NCI-H187 treated with DMSO at 0.1 percent for 48 hours (cell line): Measurements from ENCODE around the gene GNAI3.

Source experiments
- DNase-seq: peaks from one replicate; lab custom pipeline; 2025; lab: John Stamatoyannopoulos, UW

Gene GNAI3

GRCh38 chr1:109624201-109625010, 76.0 kb downstream of the GNAI3 start:
- DNase-seq, result no peak

GRCh38 chr1:109625176-109625575, 76.8 kb downstream of the GNAI3 start:
- no peak for DNase-seq

- no peak for DNase-seq
Observed at GRCh38 chr1:109625601-109626560, 77.5 kb downstream of the GNAI3 start.

DNA sequence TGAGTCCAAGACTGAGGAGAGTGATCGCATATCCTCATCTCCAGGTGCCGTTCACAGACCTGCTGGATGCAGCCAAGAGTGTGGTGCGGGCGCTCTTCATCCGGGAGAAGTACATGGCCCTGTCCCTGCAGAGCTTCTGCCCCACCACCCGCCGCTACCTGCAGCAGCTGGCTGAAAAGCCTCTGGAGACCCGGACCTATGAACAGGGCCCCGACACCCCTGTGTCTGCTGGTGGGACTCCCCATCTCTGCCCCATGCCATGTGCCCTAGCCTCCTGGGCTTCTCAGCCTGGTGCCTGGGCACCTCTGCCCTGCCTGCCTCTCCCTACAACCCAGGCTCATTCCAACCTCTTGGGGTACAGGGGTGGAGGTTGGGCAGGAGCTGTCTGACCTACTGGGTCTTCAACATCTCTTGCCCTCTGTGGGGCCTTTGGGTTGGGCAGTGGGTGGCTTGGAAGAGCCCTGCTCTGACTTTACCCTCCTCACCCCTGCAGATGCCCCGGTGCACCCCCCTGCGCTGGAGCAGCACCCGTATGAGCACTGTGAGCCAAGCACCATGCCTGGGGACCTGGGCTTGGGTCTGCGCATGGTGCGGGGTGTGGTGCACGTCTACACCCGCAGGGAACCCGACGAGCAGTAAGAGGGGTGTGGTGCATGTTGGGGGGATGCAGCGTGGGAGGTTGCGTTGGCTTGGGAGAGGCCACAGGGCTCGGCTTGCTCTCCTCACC, 78.4 kb downstream of the GNAI3 start:
- no peak for DNase-seq

DNA sequence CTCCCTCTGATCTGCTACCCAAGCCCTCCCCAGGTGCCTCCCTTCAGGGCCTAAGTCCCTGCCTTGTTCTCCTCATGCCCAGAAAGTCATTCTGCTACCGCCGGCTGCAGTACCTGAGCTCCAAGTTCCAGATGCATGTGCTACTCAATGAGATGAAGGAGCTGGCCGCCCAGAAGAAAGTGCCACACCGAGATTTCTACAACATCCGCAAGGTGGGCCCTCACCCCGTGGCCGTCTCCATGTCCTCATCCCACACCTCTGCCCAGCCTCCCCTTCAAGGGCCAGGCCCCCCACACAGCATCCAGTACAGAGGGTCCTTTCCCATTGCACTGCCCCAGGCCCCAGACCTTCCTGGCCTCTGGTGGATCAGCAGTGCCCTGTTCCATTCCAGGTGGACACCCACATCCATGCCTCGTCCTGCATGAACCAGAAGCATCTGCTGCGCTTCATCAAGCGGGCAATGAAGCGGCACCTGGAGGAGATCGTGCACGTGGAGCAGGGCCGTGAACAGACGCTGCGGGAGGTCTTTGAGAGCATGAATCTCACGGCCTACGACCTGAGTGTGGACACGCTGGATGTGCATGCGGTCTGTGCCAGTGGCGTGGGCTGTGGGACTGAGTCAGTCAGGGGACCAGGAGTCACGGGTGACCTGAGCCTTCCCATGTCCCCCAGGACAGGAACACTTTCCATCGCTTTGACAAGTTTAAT, 79.4 kb downstream of the GNAI3 start:
- no peak for DNase-seq

GRCh38 chr1:109628540-109629321, 80.3 kb downstream of the GNAI3 start:
- no peak for DNase-seq

DNA sequence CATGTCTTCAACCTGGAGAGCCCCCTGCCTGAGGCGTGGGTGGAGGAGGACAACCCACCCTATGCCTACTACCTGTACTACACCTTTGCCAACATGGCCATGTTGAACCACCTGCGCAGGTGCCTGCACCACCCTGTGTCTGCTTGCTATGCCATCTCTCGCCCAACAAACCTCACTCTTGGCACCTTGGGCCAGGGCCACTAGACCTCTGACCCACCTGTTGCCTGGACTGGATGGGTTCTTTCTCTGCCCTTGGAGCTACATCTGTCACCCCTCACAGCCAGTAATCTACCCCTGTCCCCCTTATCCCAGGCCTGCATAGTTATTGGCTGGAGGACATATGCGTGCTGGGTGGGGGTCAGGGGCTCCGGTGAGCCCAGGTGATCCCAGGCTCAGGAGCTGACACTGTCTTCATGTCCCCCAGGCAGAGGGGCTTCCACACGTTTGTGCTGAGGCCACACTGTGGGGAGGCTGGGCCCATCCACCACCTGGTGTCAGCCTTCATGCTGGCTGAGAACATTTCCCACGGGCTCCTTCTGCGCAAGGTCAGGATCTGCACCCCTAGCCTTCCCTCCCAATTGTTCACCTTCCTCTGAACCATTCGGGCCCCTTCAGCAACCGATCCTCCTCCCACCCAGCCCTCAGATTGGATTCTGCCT, 81.1 kb downstream of the GNAI3 start:
- no peak for DNase-seq

DNA sequence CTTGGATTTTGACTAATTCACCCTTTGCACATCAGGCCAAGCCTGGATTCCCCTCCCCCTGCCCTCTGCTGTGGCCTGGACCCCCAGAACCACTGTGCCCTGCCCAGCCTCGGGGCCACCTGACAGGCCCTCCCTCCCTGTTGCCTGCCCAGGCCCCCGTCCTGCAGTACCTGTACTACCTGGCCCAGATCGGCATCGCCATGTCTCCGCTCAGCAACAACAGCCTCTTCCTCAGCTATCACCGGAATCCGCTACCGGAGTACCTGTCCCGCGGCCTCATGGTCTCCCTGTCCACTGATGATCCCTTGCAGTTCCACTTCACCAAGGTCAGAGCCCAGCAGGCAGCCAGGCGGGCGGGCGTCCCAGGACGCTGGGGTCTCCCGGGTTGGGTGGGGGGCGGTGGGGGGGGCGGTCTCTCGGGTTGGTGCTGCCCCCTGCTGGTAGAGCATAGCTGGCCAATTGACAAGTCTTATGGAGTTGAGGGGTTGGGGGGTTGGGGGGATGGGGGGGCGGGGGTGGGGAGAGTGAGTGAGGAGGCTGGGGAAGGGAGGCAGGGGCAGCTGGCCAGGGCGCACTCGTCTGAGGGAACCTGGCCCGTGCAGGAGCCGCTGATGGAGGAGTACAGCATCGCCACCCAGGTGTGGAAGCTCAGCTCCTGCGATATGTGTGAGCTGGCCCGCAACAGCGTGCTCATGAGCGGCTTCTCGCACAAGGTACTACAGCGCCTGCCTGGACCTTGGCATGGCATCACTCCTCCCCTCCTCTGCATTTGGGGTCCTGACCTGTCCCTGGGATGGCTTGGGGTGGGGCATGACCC, 81.9 kb downstream of the GNAI3 start:
- no peak for DNase-seq

GRCh38 chr1:109630898-109631512, 82.6 kb downstream of the GNAI3 start:
- no peak for DNase-seq

- no peak for DNase-seq
Observed at GRCh38 chr1:109631513-109632505, 83.4 kb downstream of the GNAI3 start.

- DNase-seq, result peak; percentile 33
Observed at GRCh38 chr1:109632671-109633346, 84.4 kb downstream of the GNAI3 start.

- DNase-seq, result no peak
Observed at GRCh38 chr1:109634292-109634691, 85.9 kb downstream of the GNAI3 start.

DNA sequence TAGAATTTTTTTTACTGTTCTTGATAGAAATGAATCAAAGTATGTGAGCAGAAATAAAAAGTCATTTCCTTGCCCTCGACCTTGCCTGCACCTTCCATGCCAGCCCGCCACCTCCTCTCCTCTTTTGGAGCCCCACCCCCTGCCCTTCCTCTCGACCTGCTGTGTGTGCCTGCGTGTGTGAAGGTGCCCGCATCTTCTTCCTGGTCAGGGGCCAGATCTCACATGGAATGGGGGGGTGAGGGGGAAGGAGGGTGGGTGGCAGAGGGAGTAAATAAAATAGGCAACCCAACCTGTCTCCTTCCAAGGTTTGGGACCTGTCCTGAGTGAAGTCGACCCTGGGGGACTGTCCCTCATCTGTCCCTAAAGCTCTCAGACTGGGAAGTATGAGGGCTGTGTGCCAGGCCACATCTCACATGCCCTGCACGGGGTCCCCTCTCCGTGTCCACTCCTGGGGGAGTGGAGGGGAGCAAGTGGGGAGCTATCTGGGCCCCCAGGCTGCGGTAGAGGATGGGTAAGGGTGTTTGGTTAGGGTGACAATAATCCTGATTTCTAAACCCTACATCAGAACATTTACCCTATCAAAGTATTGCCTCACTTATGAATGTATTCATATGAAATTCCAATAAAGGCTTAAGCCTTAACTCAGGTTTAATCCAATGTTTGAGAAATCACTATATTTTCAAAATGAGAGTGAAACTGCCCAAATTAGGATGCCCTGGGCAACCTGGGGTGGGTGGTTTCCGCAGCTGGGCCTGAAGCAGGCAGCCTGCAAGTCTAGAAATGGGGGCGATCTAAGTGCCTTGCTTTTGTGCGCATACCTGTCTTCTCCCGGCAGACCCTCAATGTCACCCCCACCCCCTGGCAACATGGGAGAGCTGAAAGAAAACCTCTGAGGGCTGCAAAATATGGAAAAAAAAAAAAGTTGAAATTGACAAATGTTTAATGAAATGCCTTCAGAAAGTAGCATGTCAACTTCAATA, 86.6 kb downstream of the GNAI3 start:
- DNase-seq, result no peak

DNA sequence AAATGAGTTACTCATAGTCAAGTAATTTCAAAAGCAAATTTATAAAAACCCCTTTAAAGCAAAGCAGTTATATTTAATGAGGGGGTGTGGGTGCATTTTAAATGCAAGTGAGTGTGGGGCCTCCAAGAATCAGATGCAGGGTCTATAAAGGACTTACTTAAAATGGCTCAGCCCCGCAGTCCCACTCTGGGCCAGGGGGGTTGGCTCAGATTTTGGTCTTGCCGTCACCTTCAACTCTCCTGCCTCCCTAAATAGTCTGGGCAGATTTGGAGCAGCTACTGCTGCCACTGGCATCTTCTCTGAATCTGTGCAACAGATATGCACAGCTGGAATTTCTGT, 87.4 kb downstream of the GNAI3 start:
- no peak for DNase-seq

DNA sequence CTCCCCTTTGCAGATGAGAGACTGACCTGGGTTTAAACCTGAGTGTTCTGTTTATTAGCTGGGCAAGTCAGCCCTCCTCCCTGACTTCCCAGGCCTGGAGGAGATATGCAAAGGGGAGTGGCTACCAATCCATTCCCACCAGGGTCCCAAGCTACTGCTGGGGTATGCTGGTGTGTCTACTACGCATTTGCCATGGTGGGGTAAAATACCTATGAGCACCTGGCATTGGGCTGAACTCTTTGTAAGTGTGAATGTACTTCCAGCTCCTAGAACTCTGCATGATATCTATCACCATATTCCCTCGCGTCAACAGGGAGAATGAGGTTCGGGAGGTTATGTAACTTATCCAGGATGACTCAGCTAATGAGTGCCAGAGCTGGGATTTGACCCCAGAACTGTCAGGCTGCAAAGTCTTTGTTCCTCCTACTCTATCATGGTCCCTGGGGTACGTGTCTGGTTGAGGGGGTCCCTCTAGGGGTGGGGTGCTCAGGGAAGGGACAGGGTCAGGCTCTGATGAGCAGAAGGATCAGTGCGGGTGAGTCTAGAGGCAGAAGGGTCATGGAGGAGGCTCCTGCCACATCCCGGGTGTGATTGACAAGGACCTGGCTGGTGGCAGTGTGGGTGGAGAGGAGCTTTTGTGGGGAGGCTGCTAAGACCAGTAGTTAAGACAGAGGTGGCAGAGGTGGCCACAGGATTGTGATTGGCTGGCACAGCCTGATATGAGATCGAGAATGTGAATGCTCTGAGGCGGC, 88.0 kb downstream of the GNAI3 start:
- DNase-seq, result no peak
